HG03045 (cell line): Measurements from ENCODE around the gene CLEC2L.
"Not testable (repeated sequence)": the region's sequence is repeated elsewhere in the genome, so short reads cannot be mapped to it uniquely, and the experiment has no call there.

Experiments used
- ATAC-seq: cut with Tn5 transposase; IDR thresholded peaks from one replicate; pipeline ENCODE4 v1.9.1; 2021; ENCODE audit warnings: mild to moderate bottlenecking, moderate library complexity; ENCODE audit not compliant: unreplicated experiment

The CLEC2L gene

GRCh38 chr7:139553991-139554700, 30.7 kb downstream of the CLEC2L start:
- not testable (repeated sequence) for ATAC-seq

- ATAC-seq: no peak
Observed at GRCh38 chr7:139557857-139558581, 34.5 kb downstream of the CLEC2L start.

GRCh38 chr7:139559364-139560105, 36.0 kb downstream of the CLEC2L start:
- no peak for ATAC-seq

GRCh38 chr7:139560199-139560598, 36.7 kb downstream of the CLEC2L start:
- ATAC-seq: no peak

GRCh38 chr7:139560678-139561077, 37.2 kb downstream of the CLEC2L start:
- no peak for ATAC-seq

GRCh38 chr7:139562491-139562890, 39.0 kb downstream of the CLEC2L start:
- no peak for ATAC-seq

GRCh38 chr7:139562961-139563565, 39.6 kb downstream of the CLEC2L start:
- no peak for ATAC-seq

GRCh38 chr7:139563856-139564255, 40.4 kb downstream of the CLEC2L start:
- ATAC-seq: no peak

GRCh38 chr7:139566075-139566474, 42.6 kb downstream of the CLEC2L start:
- no peak for ATAC-seq

- ATAC-seq: no peak
Observed at GRCh38 chr7:139566736-139567646, 43.5 kb downstream of the CLEC2L start.

GRCh38 chr7:139567647-139568345, 44.3 kb downstream of the CLEC2L start:
- no peak for ATAC-seq

GRCh38 chr7:139568346-139568675, 44.8 kb downstream of the CLEC2L start:
- ATAC-seq: no peak

- ATAC-seq: no peak
Observed at GRCh38 chr7:139568813-139569490, 45.5 kb downstream of the CLEC2L start.

- no peak for ATAC-seq
Observed at GRCh38 chr7:139570119-139570518, 46.6 kb downstream of the CLEC2L start.

- no peak for ATAC-seq
Observed at GRCh38 chr7:139570626-139571025, 47.1 kb downstream of the CLEC2L start.

- no peak for ATAC-seq
Observed at GRCh38 chr7:139571190-139571589, 47.7 kb downstream of the CLEC2L start.

- ATAC-seq: no peak
Observed at GRCh38 chr7:139571651-139572050, 48.2 kb downstream of the CLEC2L start.

- ATAC-seq: no peak
Observed at GRCh38 chr7:139572071-139572470, 48.6 kb downstream of the CLEC2L start.

GRCh38 chr7:139572704-139573385, 49.4 kb downstream of the CLEC2L start:
- ATAC-seq: no peak
